WTC11 (cell line): ENCODE data around the gene SNAPC4. TPM values are rescaled to one million over a fixed set of nuclear protein-coding genes. Genes with fewer than 3 reads are reported as not detected.

ENCODE experiments used
- ATAC-seq: fragments of 200-7000 bp; cut with Tn5 transposase; 2 replicates; pipeline ENCODE4 v1.10.0; 2021; ENCODE audit warnings: mild to moderate bottlenecking, moderate library complexity
- CTCF ChIA-PET: fragments of 300-600 bp; sonication (Branson Sonifier 250); formaldehyde crosslinking; loops from one replicate; lab custom pipeline; 2021; ENCODE audit warnings: antibody characterized with exemption; lab: Charles Lee
- POLR2A ChIA-PET: fragments of 350-600 bp; sonication (Branson Sonifier 250); formaldehyde crosslinking; loops from one replicate; lab custom pipeline; 2021; ENCODE audit warnings: antibody characterized with exemption; lab: Charles Lee
- DNase-seq: peaks from one replicate; pipeline ENCODE4 v3.0.0; 2021; ENCODE audit warnings: low spot score
- H3K27ac Mint-ChIP-seq: 2 replicates; pipeline ENCODE4 v1.8.0; 2021; ENCODE audit warnings: mixed read lengths
- H3K27me3 Mint-ChIP-seq: 2 replicates; pipeline ENCODE4 v1.8.0; 2021; ENCODE audit warnings: low read depth, mild to moderate bottlenecking, moderate library complexity, mixed read lengths
- H3K36me3 Mint-ChIP-seq: 2 replicates; pipeline ENCODE4 v1.8.0; 2021; ENCODE audit warnings: mixed read lengths
- H3K4me1 Mint-ChIP-seq: 2 replicates; pipeline ENCODE4 v1.8.0; 2022; ENCODE audit warnings: mixed read lengths
- H3K4me3 Mint-ChIP-seq: 2 replicates; pipeline ENCODE4 v1.8.0; 2021; ENCODE audit warnings: mild to moderate bottlenecking, moderate library complexity, mixed read lengths
- H3K9me3 Mint-ChIP-seq: 2 replicates; pipeline ENCODE4 v1.8.0; 2021; ENCODE audit warnings: mixed read lengths
- CREB1 ChIP-seq: sonication (generic); formaldehyde crosslinking; IDR thresholded peaks from 2 replicates; pipeline ENCODE4 v1.8.0; 2023; ENCODE audit warnings: mild to moderate bottlenecking, missing genetic modification reagents
- HMGA2 ChIP-seq: fragments of 250-450 bp; sonication (Bioruptor Pico); IDR thresholded peaks from 2 replicates; pipeline ENCODE4 v1.4.0; 2021; ENCODE audit warnings: mild to moderate bottlenecking, moderate library complexity
- NR3C1 ChIP-seq: sonication (generic); formaldehyde crosslinking; conservative IDR thresholded peaks from 2 replicates; pipeline ENCODE4 v1.8.1; 2023; ENCODE audit warnings: low read depth, mild to moderate bottlenecking, missing genetic modification reagents
- PRRX2 ChIP-seq: fragments of 250-450 bp; sonication (Bioruptor Pico); IDR thresholded peaks from 2 replicates; pipeline ENCODE4 v1.8.0; 2021; ENCODE audit warnings: mild to moderate bottlenecking
- RORB ChIP-seq: fragments of 250-450 bp; sonication (Bioruptor Pico); IDR thresholded peaks from 2 replicates; pipeline ENCODE4 v1.9.0; 2021; ENCODE audit warnings: mild to moderate bottlenecking
- SOX15 ChIP-seq: fragments of 250-450 bp; sonication (Bioruptor Pico); IDR thresholded peaks from 2 replicates; pipeline ENCODE4 v1.9.0; 2021; ENCODE audit warnings: mild to moderate bottlenecking
- SP1 ChIP-seq: sonication (generic); formaldehyde crosslinking; conservative IDR thresholded peaks from 2 replicates; pipeline ENCODE4 v1.8.1; 2022; ENCODE audit warnings: missing genetic modification reagents
- TEAD1 ChIP-seq: sonication (generic); formaldehyde crosslinking; IDR thresholded peaks from 2 replicates; pipeline ENCODE4 v1.8.0; 2022; ENCODE audit warnings: mild to moderate bottlenecking, missing genetic modification reagents
- ZBTB21 ChIP-seq: sonication (generic); formaldehyde crosslinking; IDR thresholded peaks from 2 replicates; pipeline ENCODE4 v1.8.1; 2023; ENCODE audit warnings: mild to moderate bottlenecking, missing genetic modification reagents, borderline replicate concordance
- ZNF263 ChIP-seq: sonication (generic); formaldehyde crosslinking; IDR thresholded peaks from 2 replicates; pipeline ENCODE4 v1.8.1; 2022; ENCODE audit warnings: low read depth, mild to moderate bottlenecking, moderate library complexity, missing genetic modification reagents
- ZNF396 ChIP-seq: fragments of 250-450 bp; sonication (Bioruptor Pico); IDR thresholded peaks from 2 replicates; pipeline ENCODE4 v1.8.0; 2021; ENCODE audit warnings: mild to moderate bottlenecking, moderate library complexity, borderline replicate concordance
- total RNA-seq: library from RNA; stranded (reverse); gene quantifications from 3 replicates; pipeline ENCODE4 v1.2.3, GENCODE V29; 2021
- TF ChIP-seq, protein P1 (sequence below): fragments of 250-450 bp; sonication (Bioruptor Pico); IDR thresholded peaks from 2 replicates; pipeline ENCODE4 v1.8.0; 2021; ENCODE audit warnings: mild to moderate bottlenecking
- TF ChIP-seq, protein P2 (sequence below): sonication (generic); formaldehyde crosslinking; IDR thresholded peaks from 2 replicates; pipeline ENCODE4 v1.8.1; 2023; ENCODE audit warnings: mild to moderate bottlenecking, missing genetic modification reagents, moderate library complexity
- TF ChIP-seq, protein P3 (sequence below): fragments of 250-450 bp; sonication (Bioruptor Pico); conservative IDR thresholded peaks from 2 replicates; pipeline ENCODE4 v1.9.0; 2021; ENCODE audit warnings: mild to moderate bottlenecking
- TF ChIP-seq, protein P4 (sequence below): fragments of 200-600 bp; IDR thresholded peaks from 2 replicates; pipeline ENCODE4 v1.8.0; 2022; ENCODE audit warnings: antibody characterized with exemption
- TF ChIP-seq, protein P5 (sequence below): fragments of 250-450 bp; sonication (Bioruptor Pico); IDR thresholded peaks from 2 replicates; pipeline ENCODE4 v1.9.0; 2021; ENCODE audit warnings: mild to moderate bottlenecking
- TF ChIP-seq, protein P6 (sequence below): sonication (generic); formaldehyde crosslinking; IDR thresholded peaks from 2 replicates; pipeline ENCODE4 v1.8.0; 2022; ENCODE audit warnings: mild to moderate bottlenecking, missing genetic modification reagents
- TF ChIP-seq, protein P7 (sequence below): sonication (generic); formaldehyde crosslinking; IDR thresholded peaks from 2 replicates; pipeline ENCODE4 v1.8.1; 2022; ENCODE audit warnings: mild to moderate bottlenecking, missing genetic modification reagents, moderate library complexity, borderline replicate concordance

Gene SNAPC4
- total RNA-seq, 1 experiment from 2014 or later: 22.8 TPM

DNA sequence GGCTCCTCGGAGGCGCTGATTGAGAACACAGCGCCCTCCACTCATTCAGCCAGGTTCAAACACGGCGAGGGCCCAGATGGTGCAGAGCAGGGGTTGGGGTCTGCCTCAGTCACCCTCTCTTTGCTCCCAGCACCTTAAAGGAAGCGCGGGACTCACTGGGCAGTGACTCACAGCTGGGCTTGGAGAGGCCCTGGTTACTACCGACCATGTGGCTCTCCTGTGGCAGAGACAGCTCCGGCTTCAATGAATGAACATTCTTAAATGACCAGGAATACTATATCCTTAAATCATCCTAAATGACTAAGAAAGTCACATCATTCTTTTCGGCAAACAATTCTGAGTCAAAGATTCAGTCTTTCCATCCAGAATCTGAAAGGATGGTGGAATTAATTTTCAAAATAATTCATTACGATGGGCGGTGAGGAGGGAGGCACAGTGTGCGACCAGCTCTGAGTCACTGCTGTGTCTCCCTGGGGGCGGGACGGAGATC is 41.3 kb upstream of the SNAPC4 start:
- TF ChIP-seq, protein P1, sequence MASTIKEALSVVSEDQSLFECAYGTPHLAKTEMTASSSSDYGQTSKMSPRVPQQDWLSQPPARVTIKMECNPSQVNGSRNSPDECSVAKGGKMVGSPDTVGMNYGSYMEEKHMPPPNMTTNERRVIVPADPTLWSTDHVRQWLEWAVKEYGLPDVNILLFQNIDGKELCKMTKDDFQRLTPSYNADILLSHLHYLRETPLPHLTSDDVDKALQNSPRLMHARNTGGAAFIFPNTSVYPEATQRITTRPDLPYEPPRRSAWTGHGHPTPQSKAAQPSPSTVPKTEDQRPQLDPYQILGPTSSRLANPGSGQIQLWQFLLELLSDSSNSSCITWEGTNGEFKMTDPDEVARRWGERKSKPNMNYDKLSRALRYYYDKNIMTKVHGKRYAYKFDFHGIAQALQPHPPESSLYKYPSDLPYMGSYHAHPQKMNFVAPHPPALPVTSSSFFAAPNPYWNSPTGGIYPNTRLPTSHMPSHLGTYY (CRISPR knock-in tag): no peak
- TF ChIP-seq, protein P2, sequence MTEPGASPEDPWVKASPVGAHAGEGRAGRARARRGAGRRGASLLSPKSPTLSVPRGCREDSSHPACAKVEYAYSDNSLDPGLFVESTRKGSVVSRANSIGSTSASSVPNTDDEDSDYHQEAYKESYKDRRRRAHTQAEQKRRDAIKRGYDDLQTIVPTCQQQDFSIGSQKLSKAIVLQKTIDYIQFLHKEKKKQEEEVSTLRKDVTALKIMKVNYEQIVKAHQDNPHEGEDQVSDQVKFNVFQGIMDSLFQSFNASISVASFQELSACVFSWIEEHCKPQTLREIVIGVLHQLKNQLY (CRISPR knock-in tag): no peak
- TF ChIP-seq PRRX2 (CRISPR knock-in tag) (no peak), SP1 (CRISPR knock-in tag) (no peak), CREB1 (CRISPR knock-in tag) (no peak), ZNF263 (CRISPR knock-in tag) (no peak), RORB (CRISPR knock-in tag) (no peak), NR3C1 (no peak), HMGA2 (CRISPR knock-in tag) (no peak), TEAD1 (CRISPR knock-in tag) (no peak), ZBTB21 (CRISPR knock-in tag) (no peak), SOX15 (CRISPR knock-in tag) (no peak), ZNF396 (CRISPR knock-in tag) (no peak)
- TF ChIP-seq, protein P3, sequence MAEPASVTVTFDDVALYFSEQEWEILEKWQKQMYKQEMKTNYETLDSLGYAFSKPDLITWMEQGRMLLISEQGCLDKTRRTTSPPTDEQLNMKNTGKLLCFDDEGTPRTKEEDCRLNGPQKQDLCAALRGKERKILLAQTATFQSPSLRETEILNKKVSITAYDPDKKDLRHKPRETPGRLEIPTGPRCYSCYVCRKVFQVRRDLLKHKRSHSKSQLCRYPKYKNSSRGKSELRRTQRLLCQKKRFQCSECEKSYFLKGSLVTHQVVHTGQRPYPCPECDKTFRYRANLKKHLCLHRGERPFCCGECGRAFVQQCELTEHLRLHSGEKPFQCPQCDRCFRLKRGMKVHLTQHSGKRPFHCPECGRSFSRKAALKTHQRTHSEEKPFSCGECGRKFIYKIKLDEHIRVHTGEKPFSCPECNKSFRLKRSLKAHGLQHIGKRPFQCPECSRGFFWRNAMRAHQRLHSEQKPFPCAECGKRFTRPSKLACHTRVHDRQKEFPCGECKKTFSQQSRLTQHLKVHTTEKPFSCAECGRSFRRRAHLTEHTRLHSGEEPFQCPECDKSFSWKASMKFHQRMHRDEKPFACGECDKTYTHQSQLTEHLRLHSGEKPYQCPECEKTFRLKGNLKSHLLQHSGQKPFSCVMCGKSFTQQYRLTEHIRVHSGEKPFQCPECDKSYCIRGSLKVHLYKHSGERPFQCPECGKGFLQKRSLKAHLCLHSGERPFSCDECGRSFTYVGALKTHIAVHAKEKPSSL (CRISPR knock-in tag): no peak
- TF ChIP-seq, protein P4, sequence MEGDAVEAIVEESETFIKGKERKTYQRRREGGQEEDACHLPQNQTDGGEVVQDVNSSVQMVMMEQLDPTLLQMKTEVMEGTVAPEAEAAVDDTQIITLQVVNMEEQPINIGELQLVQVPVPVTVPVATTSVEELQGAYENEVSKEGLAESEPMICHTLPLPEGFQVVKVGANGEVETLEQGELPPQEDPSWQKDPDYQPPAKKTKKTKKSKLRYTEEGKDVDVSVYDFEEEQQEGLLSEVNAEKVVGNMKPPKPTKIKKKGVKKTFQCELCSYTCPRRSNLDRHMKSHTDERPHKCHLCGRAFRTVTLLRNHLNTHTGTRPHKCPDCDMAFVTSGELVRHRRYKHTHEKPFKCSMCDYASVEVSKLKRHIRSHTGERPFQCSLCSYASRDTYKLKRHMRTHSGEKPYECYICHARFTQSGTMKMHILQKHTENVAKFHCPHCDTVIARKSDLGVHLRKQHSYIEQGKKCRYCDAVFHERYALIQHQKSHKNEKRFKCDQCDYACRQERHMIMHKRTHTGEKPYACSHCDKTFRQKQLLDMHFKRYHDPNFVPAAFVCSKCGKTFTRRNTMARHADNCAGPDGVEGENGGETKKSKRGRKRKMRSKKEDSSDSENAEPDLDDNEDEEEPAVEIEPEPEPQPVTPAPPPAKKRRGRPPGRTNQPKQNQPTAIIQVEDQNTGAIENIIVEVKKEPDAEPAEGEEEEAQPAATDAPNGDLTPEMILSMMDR: no peak
- TF ChIP-seq, protein P5, sequence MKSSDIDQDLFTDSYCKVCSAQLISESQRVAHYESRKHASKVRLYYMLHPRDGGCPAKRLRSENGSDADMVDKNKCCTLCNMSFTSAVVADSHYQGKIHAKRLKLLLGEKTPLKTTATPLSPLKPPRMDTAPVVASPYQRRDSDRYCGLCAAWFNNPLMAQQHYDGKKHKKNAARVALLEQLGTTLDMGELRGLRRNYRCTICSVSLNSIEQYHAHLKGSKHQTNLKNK (CRISPR knock-in tag): no peak
- TF ChIP-seq, protein P6, sequence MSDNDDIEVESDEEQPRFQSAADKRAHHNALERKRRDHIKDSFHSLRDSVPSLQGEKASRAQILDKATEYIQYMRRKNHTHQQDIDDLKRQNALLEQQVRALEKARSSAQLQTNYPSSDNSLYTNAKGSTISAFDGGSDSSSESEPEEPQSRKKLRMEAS (CRISPR knock-in tag): no peak
- TF ChIP-seq, protein P7, sequence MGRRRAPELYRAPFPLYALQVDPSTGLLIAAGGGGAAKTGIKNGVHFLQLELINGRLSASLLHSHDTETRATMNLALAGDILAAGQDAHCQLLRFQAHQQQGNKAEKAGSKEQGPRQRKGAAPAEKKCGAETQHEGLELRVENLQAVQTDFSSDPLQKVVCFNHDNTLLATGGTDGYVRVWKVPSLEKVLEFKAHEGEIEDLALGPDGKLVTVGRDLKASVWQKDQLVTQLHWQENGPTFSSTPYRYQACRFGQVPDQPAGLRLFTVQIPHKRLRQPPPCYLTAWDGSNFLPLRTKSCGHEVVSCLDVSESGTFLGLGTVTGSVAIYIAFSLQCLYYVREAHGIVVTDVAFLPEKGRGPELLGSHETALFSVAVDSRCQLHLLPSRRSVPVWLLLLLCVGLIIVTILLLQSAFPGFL (CRISPR knock-in tag): no peak
- ATAC-seq (no peak), DNase-seq (no peak)
- peaks cover 15% of the 10 kb centered on the region for H3K4me1 Mint-ChIP-seq
- H3K4me3 Mint-ChIP-seq: no peak overlapping the region
- H3K9me3 Mint-ChIP-seq: no peaks in the 10 kb centered on the region
- no peak overlapping the region for H3K27ac Mint-ChIP-seq
- ChIA-PET CTCF (interaction anchor here (0.7 to 0.8 kb wide), 2 partner anchors 31 to 79 kb away, joined by 3 read pairs; partner anchors contain the start of genes ENTR1 and PMPCA), POLR2A (no interaction called here)
- peaks cover 33% of the 10 kb centered on the region for H3K36me3 Mint-ChIP-seq
- no peaks in the 10 kb centered on the region for H3K27me3 Mint-ChIP-seq
